H9 (cell line): ENCODE measurements around the gene CACNA2D4. TPM values are rescaled to one million over a fixed set of nuclear protein-coding genes. Genes with fewer than 3 reads are reported as not detected.

Experiments used
- DNase-seq: peaks from one replicate; pipeline ENCODE4 v3.0.0-alpha.2; 2017
- H2AFZ ChIP-seq: one replicate; pipeline ENCODE4 v1.6.1; 2013; ENCODE audit warnings: mild to moderate bottlenecking, low read length, control low read depth, moderate library complexity
- H2AK5ac ChIP-seq: 2 replicates; pipeline ENCODE4 v1.6.1; 2013; ENCODE audit warnings: low read length, control low read depth, mixed read lengths; ENCODE audit not compliant: insufficient read length
- H2BK120ac ChIP-seq: one replicate; pipeline ENCODE4 v1.6.1; 2013; ENCODE audit warnings: low read depth, mild to moderate bottlenecking, low read length, control low read depth, inconsistent platforms; ENCODE audit not compliant: poor library complexity, severe bottlenecking
- H2BK12ac ChIP-seq: 2 replicates; pipeline ENCODE4 v1.6.1; 2013; ENCODE audit warnings: low read length, control low read depth, mixed read lengths, low read depth; ENCODE audit not compliant: insufficient read length
- H2BK15ac ChIP-seq: 2 replicates; pipeline ENCODE4 v1.6.1; 2013; ENCODE audit warnings: low read depth, low read length, control low read depth
- H2BK20ac ChIP-seq: one replicate; pipeline ENCODE4 v1.6.1; 2013; ENCODE audit warnings: low read depth, mild to moderate bottlenecking, low read length, control low read depth, inconsistent platforms; ENCODE audit not compliant: poor library complexity, severe bottlenecking
- H2BK5ac ChIP-seq: 2 replicates; pipeline ENCODE4 v1.6.1; 2013; ENCODE audit warnings: low read length, control low read depth, mixed read lengths; ENCODE audit not compliant: insufficient read length
- H3K14ac ChIP-seq: 2 replicates; pipeline ENCODE4 v1.6.1; 2013; ENCODE audit warnings: low read length, control low read depth; ENCODE audit not compliant: insufficient read depth
- H3K18ac ChIP-seq: 2 replicates; pipeline ENCODE4 v1.6.1; 2013; ENCODE audit warnings: low read depth, mild to moderate bottlenecking, mixed read lengths, low read length, control low read depth; ENCODE audit not compliant: insufficient read length
- H3K23ac ChIP-seq: 2 replicates; pipeline ENCODE4 v1.6.1; 2013; ENCODE audit warnings: low read length, control low read depth, mixed read lengths, low read depth; ENCODE audit not compliant: insufficient read length
- H3K23me2 ChIP-seq: 2 replicates; pipeline ENCODE4 v1.6.1; 2013; ENCODE audit warnings: low read depth, mild to moderate bottlenecking, mixed read lengths, low read length, control low read depth; ENCODE audit not compliant: insufficient read length, poor library complexity, severe bottlenecking
- H3K27ac ChIP-seq: 2 replicates; pipeline ENCODE4 v1.5.1; 2013; ENCODE audit warnings: low read length, control low read depth, mixed read lengths, low read depth; ENCODE audit not compliant: insufficient read length
- H3K27me3 ChIP-seq: 2 replicates; pipeline ENCODE4 v1.6.1; 2013; ENCODE audit warnings: low read length, control low read depth, inconsistent platforms; ENCODE audit not compliant: insufficient read depth
- H3K4ac ChIP-seq: 2 replicates; pipeline ENCODE4 v1.6.1; 2013; ENCODE audit warnings: low read depth, mild to moderate bottlenecking, control low read depth, inconsistent platforms, low read length, moderate library complexity
- H3K4me1 ChIP-seq: 2 replicates; pipeline ENCODE4 v1.6.1; 2013; ENCODE audit warnings: low read length, control low read depth, inconsistent platforms; ENCODE audit not compliant: insufficient read depth
- H3K4me2 ChIP-seq: 2 replicates; pipeline ENCODE4 v1.6.1; 2013; ENCODE audit warnings: low read length, control low read depth, mixed read lengths; ENCODE audit not compliant: insufficient read length, insufficient read depth
- H3K56ac ChIP-seq: 2 replicates; pipeline ENCODE4 v1.6.1; 2013; ENCODE audit warnings: low read depth, mild to moderate bottlenecking, mixed read lengths, low read length, control low read depth; ENCODE audit not compliant: insufficient read length
- H3K79me1 ChIP-seq: 2 replicates; pipeline ENCODE4 v1.6.1; 2013; ENCODE audit warnings: low read depth, mild to moderate bottlenecking, moderate library complexity, low read length, control low read depth, inconsistent platforms; ENCODE audit not compliant: insufficient read depth, poor library complexity, severe bottlenecking
- H3K79me2 ChIP-seq: 2 replicates; pipeline ENCODE4 v1.6.1; 2013; ENCODE audit warnings: low read length, control low read depth, inconsistent platforms; ENCODE audit not compliant: insufficient read depth
- H3K9ac ChIP-seq: 2 replicates; pipeline ENCODE4 v1.6.1; 2013; ENCODE audit warnings: low read length, control low read depth, mixed read lengths; ENCODE audit not compliant: insufficient read length; ENCODE audit errors: extremely low read depth
- H3K9me3 ChIP-seq: one replicate; pipeline ENCODE4 v1.6.1; 2013; ENCODE audit warnings: low read depth, low read length, inconsistent platforms; ENCODE audit not compliant: control insufficient read depth
- H3T11ph ChIP-seq: one replicate; pipeline ENCODE4 v1.6.1; 2013; ENCODE audit warnings: mild to moderate bottlenecking, low read length, control low read depth, inconsistent platforms
- H4K20me1 ChIP-seq: one replicate; pipeline ENCODE4 v1.6.1; 2013; ENCODE audit not compliant: control insufficient read depth, insufficient read length, insufficient read depth
- H4K5ac ChIP-seq: 2 replicates; pipeline ENCODE4 v1.6.1; 2013; ENCODE audit warnings: low read depth, mild to moderate bottlenecking, mixed read lengths, low read length, control low read depth; ENCODE audit not compliant: insufficient read length
- H4K8ac ChIP-seq: replicated peaks from 2 replicates; pipeline ENCODE4 v1.6.1; 2013; ENCODE audit warnings: low read length, control low read depth, mixed read lengths, low read depth; ENCODE audit not compliant: insufficient read length
- H4K91ac ChIP-seq: 2 replicates; pipeline ENCODE4 v1.6.1; 2013; ENCODE audit warnings: low read depth, mild to moderate bottlenecking, moderate library complexity, mixed read lengths, low read length, control low read depth; ENCODE audit not compliant: insufficient read length
- H3K27ac Mint-ChIP-seq, 3 experiments: 2 replicates in 2 of 3; 3 replicates in 1 of 3; pipeline ENCODE4 v1.8.0; 2020 to 2021; ENCODE audit warnings: mixed read lengths in 3 of 3, mild to moderate bottlenecking in 1 of 3, moderate library complexity in 1 of 3
- H3K27me3 Mint-ChIP-seq: 2 replicates; pipeline ENCODE4 v1.8.0; 2021; ENCODE audit warnings: low read depth, mild to moderate bottlenecking, moderate library complexity, mixed read lengths
- H3K36me3 Mint-ChIP-seq, 3 experiments: 2 replicates in 2 of 3; 3 replicates in 1 of 3; pipeline ENCODE4 v1.8.0; 2020 to 2021; ENCODE audit warnings: low read depth in 3 of 3, mixed read lengths in 3 of 3; ENCODE audit not compliant: insufficient read depth in 1 of 3
- H3K4me1 Mint-ChIP-seq, 2 experiments: 2 replicates each; pipeline ENCODE4 v1.8.0; 2020; ENCODE audit warnings: mixed read lengths in 2 of 2
- H3K4me3 Mint-ChIP-seq, 2 experiments: 2 replicates in 1 of 2; 3 replicates in 1 of 2; pipeline ENCODE4 v1.8.0; 2020 to 2021; ENCODE audit warnings: mild to moderate bottlenecking in 2 of 2, mixed read lengths in 2 of 2, moderate library complexity in 1 of 2
- H3K9me3 Mint-ChIP-seq, 2 experiments: 2 replicates in 1 of 2; 3 replicates in 1 of 2; pipeline ENCODE4 v1.8.0; 2020; ENCODE audit warnings: mild to moderate bottlenecking in 2 of 2, mixed read lengths in 2 of 2, moderate library complexity in 1 of 2
- WGBS: extraction: QIAGEN DNeasy Blood & Tissue Kit; methylation state at CpG from one replicate; pipeline ENCODE4 v1.1.7; 2013; ENCODE audit warnings: missing lambda C conversion rate, low lambda C conversion rate, mixed read lengths; ENCODE audit not compliant: insufficient read length; ENCODE audit errors: extremely low coverage; 5-methylcytosine and 5-hydroxymethylcytosine counted together
- total RNA-seq: library from RNA; stranded (reverse); gene quantifications from 2 replicates; pipeline ENCODE4 v1.2.1, GENCODE V29; 2021
- TF ChIP-seq, protein P1 (sequence below): fragments of 200-600 bp; sonication (generic); conservative IDR thresholded peaks from 3 replicates; pipeline ENCODE4 v1.8.0; 2021; ENCODE audit warnings: antibody characterized with exemption, mild to moderate bottlenecking

The CACNA2D4 gene
- total RNA-seq, 1 experiment from 2014 or later: 0.79 TPM

- Histone ChIP-seq H4K8ac (no peak overlapping the region), H3K23me2 (no peaks in the 10 kb centered on the region), H2AFZ (no peak overlapping the region), H2BK20ac (no peak overlapping the region), H2BK120ac (no peak overlapping the region), H3K56ac (no peak overlapping the region), H4K5ac (no peak overlapping the region), H3K79me1 (no peaks in the 10 kb centered on the region), H2BK12ac (no peak overlapping the region), H3K27ac (no peak overlapping the region), H3K4me2 (no peak overlapping the region), H3K9me3 (no peaks in the 10 kb centered on the region), H2BK5ac (no peak overlapping the region), H3K9ac (no peak overlapping the region), H4K91ac (no peak overlapping the region), H4K20me1 (no peaks in the 10 kb centered on the region), H2BK15ac (no peak overlapping the region), H3K4me1 (no peaks in the 10 kb centered on the region), H3K4ac (no peak overlapping the region), H3K27me3 (no peaks in the 10 kb centered on the region), H3K79me2 (no peaks in the 10 kb centered on the region), H3K23ac (no peak overlapping the region), H3T11ph (no peak overlapping the region), H2AK5ac (no peak overlapping the region), H3K14ac (no peak overlapping the region), H3K18ac (no peak overlapping the region)
- peak; percentile 29 for DNase-seq
- peaks cover 2% of the 10 kb centered on the region for H3K27me3 Mint-ChIP-seq
- TF ChIP-seq, protein P1, sequence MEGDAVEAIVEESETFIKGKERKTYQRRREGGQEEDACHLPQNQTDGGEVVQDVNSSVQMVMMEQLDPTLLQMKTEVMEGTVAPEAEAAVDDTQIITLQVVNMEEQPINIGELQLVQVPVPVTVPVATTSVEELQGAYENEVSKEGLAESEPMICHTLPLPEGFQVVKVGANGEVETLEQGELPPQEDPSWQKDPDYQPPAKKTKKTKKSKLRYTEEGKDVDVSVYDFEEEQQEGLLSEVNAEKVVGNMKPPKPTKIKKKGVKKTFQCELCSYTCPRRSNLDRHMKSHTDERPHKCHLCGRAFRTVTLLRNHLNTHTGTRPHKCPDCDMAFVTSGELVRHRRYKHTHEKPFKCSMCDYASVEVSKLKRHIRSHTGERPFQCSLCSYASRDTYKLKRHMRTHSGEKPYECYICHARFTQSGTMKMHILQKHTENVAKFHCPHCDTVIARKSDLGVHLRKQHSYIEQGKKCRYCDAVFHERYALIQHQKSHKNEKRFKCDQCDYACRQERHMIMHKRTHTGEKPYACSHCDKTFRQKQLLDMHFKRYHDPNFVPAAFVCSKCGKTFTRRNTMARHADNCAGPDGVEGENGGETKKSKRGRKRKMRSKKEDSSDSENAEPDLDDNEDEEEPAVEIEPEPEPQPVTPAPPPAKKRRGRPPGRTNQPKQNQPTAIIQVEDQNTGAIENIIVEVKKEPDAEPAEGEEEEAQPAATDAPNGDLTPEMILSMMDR: no peak
- H3K9me3 Mint-ChIP-seq: no peaks in the 10 kb centered on the region
- H3K36me3 Mint-ChIP-seq: no peaks in the 10 kb centered on the region
- no CpG with 5 or more reads among the region's 7 CpGs for WGBS
- no peak overlapping the region for H3K27ac Mint-ChIP-seq
- no peaks in the 10 kb centered on the region for H3K4me1 Mint-ChIP-seq
- H3K4me3 Mint-ChIP-seq: no peak overlapping the region
These were observed 58.8 kb downstream of the CACNA2D4 start for GRCh38 chr12:1859643-1860042.
